HS-27A (cell line): ENCODE data around the gene TLR1.
"Not testable (repeated sequence)": the region's sequence is repeated elsewhere in the genome, so short reads cannot be mapped to it uniquely, and the experiment has no call there.

Source experiments
- DNase-seq: peaks from one replicate; pipeline ENCODE4 v3.0.0-alpha.2; 2012; ENCODE audit warnings: low read depth, missing footprints

Gene TLR1

DNA sequence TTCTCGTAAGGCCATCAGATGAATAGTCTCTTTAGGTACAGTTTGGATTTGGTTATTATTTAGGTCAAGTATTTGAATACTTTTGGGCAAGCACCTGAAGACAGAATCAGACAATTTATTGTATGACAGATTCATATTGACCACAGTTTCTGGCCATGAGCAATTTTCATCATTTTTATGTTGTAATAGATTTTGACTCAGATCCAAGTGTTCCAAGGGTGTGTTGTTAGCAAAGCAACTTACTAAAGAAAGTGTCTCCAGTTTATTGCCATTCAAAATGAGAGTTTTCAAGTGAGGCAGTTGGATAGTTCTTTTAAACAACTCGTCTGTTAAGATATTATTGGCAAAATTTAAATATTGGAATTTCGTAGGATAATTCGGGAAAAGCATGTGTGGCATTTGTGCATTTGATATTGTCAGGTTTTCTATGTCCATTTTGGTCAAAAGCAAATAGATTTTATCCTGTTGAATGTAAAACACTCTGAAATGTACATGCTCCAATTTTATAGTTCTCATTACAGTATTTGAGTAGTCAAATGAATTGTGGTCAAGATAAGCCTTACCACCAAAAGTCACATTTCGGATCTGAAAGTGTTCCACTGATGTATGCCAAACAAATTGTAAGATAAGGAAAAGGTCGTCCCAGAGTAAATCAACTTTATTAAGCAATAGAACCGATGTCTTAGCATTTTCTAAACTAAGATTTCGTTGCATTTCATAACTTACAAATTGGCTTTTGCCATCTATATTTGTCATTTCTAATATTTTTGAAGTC is 30.2 kb downstream of the TLR1 start:
- DNase-seq = no peak

DNA sequence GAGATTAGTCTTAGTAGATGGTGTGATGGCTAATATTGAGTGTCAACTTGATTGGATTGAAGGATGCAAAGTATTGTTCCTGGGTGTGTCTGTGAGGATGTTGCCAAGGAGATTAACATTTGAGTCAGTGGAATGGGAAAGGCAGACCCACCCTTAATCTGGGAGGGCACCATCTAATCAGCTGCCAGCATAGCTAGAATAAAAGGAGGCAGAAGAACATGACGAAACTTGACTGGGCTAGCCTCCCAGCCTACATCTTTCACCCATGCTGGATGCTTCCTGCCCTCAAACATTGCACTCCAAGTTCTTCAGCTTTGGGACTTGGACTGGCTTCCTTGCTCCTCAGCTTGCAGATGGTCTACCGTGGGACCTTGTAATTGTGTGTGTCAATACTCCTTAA is 34.3 kb downstream of the TLR1 start:
- DNase-seq = not testable (repeated sequence)

DNA sequence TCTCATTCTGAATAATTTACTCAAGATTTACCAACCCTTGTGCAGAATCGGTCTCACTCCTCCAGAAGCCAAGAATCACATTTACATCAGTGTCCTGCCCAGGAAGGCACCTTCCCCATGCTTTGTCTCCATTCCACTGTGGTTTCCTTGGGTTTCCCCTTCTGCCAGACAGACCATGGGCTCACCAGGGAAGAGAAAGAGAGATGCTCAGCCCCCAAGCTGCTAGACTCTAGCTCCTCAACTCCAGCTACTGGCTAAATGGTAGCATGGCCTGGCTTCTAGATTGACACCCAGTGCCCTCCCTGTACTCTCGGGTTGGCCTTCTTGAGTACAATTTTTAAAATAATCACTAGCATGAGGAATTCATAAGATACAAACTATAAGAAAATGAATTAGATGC is 34.7 kb downstream of the TLR1 start:
- DNase-seq = no peak

DNA sequence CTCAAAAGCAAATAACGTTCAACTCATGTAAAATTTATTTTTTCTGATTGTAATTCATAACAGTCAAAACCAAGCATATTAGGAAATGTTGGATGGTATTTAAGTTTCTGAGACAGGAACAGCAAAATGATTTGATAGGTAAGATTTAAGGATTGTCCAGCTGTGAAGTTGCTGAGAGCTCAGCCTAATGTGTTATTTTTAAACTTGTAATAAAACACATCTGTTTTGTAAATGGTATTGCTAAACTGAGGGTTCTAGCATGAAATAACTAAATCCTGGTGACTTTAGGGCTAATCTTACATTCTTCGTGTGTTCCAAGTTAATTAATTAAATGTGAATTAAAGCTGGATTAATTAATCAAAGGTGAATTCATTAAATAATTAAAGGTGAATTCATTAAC is 35.1 kb downstream of the TLR1 start:
- no peak for DNase-seq

DNA sequence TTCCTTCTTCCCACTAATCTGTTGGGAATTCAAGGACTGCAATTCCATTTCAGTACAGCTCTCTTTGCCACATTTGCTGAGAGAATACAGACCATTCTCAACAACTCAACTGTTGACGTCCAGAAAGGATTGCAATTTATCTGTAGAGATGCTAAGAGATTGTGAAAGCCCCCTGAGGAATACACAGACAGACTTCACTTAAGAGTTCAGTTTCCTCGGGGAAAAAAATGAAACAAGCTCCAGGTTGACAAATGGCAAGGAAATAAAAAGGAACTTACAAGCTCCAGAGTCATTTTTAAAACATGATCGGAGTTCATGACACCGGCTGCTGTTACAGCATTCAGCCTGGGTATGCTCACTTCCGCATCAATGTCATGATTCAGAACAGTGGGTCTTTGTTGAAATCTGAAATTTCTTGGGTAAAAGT is 35.6 kb downstream of the TLR1 start:
- no peak for DNase-seq

DNA sequence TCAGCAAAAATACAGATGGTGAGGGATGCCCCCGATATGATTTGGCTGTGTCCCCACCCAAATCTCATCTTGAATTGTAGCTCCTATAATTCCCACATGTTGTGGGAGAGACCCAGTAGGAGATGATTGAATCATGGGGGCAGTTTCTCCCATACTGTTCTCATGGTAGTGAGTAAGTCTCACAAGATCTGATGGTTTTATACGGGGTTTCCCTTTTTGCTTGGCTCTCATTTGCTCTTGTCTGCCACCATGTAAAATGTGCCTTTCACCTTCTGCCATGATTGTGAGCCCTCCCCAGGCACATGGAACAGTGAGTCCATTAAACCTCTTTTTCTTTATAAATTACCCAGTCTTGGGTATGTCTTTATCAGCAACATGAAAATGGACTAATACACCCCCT is 37.7 kb downstream of the TLR1 start:
- DNase-seq = not testable (repeated sequence)

DNA sequence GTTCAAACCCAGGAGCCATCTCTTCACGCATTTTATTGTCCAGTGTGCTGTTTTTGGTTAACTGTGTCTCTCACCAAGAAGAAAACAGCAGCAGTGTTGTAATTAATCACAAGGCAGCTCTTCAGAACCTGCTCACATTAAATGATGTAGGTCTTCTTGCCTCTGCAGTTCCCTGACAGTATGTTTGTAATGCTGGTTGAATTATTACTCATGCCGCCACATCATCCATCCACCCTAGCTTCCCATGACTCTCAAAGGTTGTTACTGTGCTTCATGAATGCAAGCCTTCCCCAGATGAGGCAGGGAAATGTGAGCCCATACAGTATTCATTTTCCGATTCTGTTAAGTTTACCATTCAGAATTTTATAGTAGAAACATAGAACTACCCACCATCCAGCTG is 39.2 kb downstream of the TLR1 start:
- no peak for DNase-seq

DNA sequence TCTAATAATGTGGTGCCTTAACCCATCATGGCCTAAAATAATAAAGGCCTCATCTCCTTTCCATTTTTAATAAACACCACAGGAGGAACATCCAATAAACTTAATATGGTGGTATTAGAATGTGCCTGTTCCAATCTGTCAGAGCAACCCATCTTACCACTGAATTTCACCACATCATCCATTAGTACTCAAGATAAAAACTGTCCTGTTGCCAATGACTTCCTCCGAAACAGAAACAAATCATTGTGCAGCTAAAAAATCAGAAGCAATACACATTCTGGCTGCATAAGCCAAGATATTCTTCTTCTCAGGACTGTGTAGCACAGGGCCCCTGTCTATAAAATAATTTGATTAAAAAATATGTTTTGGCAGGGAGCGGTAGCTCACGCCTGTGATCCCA is 40.3 kb downstream of the TLR1 start:
- no peak for DNase-seq

DNA sequence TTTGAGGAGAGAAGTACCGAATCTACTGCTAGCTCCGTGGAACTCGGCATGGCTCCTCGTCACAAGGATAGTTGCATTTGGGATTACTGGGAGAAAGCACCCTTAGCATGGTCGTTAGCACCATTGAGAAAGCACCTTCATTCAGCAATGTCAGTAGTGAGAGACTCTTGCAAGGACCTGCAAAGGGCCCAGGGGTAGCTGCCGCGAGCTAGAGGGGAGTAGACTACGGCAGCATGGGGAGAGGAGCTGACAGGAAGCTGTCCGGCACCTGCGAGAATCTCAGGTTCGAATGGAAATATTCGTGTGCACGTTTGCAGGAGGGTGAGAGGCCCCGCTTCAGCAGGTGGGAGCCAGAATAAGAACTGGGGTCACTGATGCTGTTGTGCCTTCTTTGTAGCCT is 42.0 kb downstream of the TLR1 start:
- DNase-seq = no peak

DNA sequence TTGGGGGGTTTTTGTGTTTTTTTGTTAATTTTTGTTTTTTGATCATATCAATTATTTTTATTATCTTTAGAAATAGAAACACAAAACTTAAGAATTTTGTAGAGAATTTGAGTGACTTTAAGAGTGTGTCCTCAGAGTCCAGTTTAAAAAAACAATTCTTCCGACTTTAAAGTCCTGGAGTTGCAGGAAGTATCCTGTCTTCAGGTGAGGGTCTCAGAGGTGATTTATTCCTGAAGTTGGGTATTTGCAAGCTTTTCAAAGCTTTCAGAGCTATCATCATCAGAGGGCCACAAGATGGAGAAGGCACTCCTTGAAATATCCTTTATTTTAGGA is 44.8 kb downstream of the TLR1 start:
- no peak for DNase-seq

DNA sequence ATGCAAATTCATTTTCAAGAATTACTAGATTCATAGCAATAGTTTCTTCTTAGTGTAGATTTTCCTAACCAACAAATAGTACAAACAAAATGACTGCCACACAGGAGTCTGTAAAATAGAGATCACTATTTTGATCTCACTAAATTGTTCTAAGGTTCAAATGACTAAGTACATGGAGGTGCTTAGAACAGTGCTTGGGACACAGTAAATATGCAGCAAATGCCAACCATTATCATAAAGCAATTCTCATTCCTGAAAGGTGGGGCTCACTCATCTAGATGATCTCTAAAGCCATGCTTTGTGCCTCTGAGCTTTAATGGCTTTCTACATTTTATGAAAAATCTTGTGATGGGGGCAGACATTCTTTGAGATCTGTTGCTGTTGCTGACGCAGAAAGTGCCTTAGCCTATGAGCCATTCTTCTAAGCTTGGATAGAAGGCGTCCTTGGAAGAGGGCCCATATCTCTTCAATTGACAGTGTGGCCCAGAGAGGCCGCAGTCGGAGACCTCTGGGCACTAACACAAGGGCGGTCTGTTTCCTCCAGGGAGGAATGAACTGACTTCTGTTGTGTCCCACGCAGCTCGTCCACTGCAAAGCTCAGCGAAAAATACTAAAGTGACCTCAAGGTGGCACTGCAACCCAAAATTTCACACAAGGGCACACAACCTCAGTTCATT is 45.3 kb downstream of the TLR1 start:
- DNase-seq = no peak

DNA sequence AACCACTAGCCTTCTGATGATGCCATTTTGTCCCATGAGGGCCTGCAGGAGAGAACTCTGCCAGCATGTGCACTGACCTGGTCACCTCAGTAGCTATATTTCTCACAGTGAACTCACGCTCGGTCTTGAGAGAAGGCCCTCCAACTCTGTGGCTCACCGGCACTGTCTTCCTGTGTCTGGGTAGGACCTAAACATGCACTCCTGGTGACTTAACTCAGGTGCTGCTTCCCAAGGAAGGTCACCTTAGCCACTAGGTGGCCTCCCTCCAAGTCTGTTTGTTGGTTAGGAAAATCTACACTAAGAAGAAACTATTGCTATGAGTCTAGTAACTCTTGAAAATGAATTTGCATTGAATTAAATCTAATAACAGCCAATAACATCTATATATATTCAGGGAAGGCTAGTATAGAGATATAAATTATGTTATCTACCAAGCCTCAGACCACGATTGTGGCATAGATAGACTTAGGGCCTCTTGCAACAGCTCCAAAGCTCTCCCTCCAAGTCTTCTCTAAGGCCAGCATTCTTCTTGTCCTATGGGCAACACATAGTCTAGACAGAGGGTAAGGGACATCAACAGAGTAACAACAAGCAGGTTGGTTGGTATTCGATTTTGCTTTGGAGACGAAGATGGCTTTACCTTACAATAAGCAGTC is 46.5 kb downstream of the TLR1 start:
- DNase-seq = no peak

DNA sequence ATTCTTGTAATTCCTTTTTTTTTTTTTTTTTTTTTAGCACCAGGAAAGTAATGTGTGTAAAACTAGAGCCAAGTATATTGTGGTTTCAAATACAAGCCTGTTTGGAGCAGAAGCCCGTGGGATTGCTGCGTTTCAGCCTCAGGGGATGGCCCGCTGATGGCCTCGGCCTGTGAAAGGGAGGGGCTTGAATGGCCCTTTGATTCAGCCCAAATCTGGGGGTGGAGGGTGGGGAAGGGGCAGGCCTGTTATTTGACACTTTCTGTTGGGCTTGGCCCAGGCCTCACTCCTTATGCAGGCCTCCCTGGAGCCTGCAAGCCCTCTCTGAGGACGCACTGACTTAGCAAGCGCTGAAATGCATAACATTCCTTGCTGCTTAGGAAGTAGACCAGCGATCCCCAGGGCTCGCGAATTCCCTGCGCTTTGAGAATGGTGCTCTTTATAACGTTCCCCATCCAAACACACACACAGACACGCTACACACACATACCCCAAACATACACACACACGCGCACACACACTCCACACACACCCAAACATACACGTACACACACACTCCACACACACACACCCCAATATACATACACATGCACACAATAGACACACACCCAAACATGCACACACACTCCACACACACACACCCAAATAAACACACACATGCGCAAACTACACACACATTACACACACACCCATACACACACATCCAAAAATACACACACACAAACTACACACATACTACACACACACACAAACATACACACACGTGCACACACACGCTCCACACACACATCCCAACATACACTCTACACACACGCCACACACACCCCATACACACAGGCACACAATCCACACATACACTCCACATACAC is 51.4 kb downstream of the TLR1 start:
- DNase-seq = peak; percentile 88

DNA sequence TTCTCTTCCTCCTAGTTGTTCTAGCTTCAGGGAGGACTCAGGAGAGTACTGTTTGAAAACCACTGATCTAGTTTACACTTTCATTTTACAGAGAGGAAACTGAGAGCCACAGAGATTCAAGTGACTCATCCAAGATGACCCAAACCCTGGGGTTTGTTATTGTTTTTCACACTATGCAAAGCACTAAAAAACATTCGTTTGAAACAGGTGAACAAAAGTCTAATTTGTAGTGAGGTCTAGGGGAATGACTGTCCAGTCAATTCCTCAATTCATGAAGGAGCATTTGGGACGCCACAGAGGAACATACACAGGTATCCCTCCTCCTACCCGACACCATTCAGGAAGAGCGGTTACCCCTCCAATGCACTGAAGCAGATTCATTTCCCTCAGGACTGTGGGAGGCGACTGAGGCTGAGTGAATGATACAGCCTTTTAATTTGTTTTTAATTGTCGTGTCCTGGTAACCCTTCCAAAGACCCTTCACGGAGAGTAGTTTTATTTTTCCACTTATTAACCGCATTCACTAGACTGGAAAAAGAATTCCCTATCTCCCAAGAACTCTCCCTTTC is 52.1 kb downstream of the TLR1 start:
- peak; percentile 12 for DNase-seq

DNA sequence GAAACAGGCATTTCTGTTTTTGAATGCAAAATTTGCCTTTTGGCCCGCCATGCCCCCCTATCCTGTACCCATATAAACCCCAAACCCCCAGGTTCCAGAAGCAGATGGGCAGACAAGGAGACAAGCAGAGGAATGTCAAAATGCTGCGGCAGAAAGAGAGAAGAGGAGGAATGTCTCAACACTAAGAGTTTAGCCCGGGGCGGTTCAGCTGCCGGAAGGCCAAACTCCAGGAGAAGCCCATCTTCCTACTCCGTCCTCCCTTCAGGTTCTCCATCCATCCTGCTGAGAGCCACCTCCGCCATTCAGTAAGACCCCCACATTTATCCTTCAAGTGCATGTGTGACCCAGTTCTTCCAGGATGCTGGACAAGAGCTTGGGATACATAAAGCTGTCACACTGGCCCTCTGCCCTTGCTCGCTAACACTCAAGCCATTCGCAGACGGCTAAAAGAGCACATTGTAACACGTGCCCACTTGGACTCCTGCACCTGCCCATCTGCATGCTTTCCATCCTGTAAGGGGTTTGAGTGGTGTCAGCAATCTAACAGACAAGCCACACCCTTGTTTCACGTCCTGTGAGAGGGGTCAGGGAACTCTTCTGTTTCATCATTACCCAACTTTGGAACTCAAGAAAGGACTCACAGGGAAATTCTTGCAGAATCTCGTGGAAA is 53.1 kb downstream of the TLR1 start:
- no peak for DNase-seq

DNA sequence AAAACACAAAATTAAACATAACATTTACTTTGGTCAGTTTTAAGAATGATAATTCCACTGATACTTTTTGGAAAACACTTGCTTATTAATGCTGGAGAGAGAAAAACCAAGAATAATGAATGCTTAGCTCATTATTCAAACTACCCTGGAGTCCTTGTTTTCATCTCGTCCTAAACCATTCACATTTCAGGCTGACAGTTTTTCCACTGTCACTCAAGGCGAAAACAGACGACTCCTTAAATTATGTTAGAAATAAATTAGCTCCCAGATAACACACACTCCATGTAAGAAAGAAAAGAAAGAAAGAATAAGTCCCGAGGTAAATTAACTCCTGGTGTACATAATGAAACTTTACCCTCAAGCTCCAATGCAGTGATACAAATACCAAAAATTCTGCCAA is 55.3 kb downstream of the TLR1 start:
- no peak for DNase-seq

DNA sequence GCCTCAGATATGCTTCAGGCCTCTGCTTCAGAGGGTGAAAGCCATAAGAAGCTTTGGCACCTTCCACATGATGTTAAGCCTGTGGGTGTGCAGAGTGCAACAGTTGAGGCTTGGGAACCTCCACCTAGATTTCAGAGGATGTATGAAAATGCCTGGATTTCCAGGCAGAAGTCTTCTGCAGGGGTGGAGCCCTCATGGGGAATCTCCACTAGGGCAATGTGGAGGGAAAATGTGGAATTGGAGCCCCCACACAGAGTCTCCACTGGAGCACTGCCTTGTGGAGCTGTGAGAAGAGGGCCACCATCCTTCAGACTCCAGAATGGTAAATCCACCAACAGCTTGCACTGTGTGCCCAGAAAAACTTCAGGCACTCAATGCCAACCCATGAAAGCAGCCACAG is 57.0 kb downstream of the TLR1 start:
- DNase-seq = no peak
